ENCODE measurements around the gene DAB2.

GRCh38 chr5:39331861-39332381, 92.9 kb downstream of the DAB2 start:
- TF ChIP-seq CTCF (conservative IDR thresholded peaks at IDR 0.05; ENCODE audit: low read depth, low read length): no peak
- TF ChIP-seq EZH2phosphoT487 (IDR thresholded peaks at IDR 0.05; ENCODE audit: borderline replicate concordance, low read length): no peak
